DMS53 treated with DMSO at 0.1 percent for 48 hours (cell line): ENCODE data around the gene ZIC5.

ENCODE experiments used
- DNase-seq: peaks from one replicate; lab custom pipeline; 2025; ENCODE audit not compliant: unreplicated experiment; lab: John Stamatoyannopoulos, UW

The ZIC5 gene

GRCh38 chr13:99976575-99976974 lies 5.0 kb upstream of the ZIC5 start:
- no peak for DNase-seq

GRCh38 chr13:99975626-99976025 lies 4.1 kb upstream of the ZIC5 start:
- no peak for DNase-seq

- DNase-seq, result no peak
These were observed 3.5 kb upstream of the ZIC5 start for GRCh38 chr13:99974939-99975561.

GRCh38 chr13:99974296-99974938 lies 2.9 kb upstream of the ZIC5 start:
- DNase-seq, result no peak

GRCh38 chr13:99973808-99974185 lies 2.2 kb upstream of the ZIC5 start:
- no peak for DNase-seq

GRCh38 chr13:99973163-99973807 lies 1.7 kb upstream of the ZIC5 start:
- DNase-seq, result no peak

- no peak for DNase-seq
These were observed 694 bp upstream of the ZIC5 start for GRCh38 chr13:99972190-99972731.

- DNase-seq, result no peak
These were observed 654 bp downstream of the ZIC5 start for GRCh38 chr13:99970651-99971575.

- DNase-seq, result no peak
These were observed 1.5 kb downstream of the ZIC5 start for GRCh38 chr13:99969919-99970650.

- DNase-seq, result no peak
These were observed 2.1 kb downstream of the ZIC5 start for GRCh38 chr13:99969453-99969918.

GRCh38 chr13:99968521-99969452 lies 2.8 kb downstream of the ZIC5 start:
- DNase-seq, result no peak

GRCh38 chr13:99967869-99968520 lies 3.6 kb downstream of the ZIC5 start:
- DNase-seq, result no peak

GRCh38 chr13:99967498-99967868 lies 4.1 kb downstream of the ZIC5 start:
- no peak for DNase-seq

GRCh38 chr13:99966064-99966805 lies 5.3 kb downstream of the ZIC5 start:
- no peak for DNase-seq

- no peak for DNase-seq
These were observed 6.1 kb downstream of the ZIC5 start for GRCh38 chr13:99965329-99966000.

GRCh38 chr13:99963816-99964339 lies 7.7 kb downstream of the ZIC5 start:
- no peak for DNase-seq

GRCh38 chr13:99962242-99962641 lies 9.3 kb downstream of the ZIC5 start:
- no peak for DNase-seq
